ENCODE data around the gene GRIP2. TPM values are rescaled to one million over a fixed set of nuclear protein-coding genes. Genes with fewer than 3 reads are reported as not detected.
A peak's percentile ranks its signal among the peaks of the same experiment; 100 is the strongest.

Gene GRIP2
- total and polyA plus RNA-seq, 9 of the 15 experiments (the other 6 are each of a cell fraction or from before 2014, with no cell fraction given), result 0.01 TPM; not detected in 7

DNA sequence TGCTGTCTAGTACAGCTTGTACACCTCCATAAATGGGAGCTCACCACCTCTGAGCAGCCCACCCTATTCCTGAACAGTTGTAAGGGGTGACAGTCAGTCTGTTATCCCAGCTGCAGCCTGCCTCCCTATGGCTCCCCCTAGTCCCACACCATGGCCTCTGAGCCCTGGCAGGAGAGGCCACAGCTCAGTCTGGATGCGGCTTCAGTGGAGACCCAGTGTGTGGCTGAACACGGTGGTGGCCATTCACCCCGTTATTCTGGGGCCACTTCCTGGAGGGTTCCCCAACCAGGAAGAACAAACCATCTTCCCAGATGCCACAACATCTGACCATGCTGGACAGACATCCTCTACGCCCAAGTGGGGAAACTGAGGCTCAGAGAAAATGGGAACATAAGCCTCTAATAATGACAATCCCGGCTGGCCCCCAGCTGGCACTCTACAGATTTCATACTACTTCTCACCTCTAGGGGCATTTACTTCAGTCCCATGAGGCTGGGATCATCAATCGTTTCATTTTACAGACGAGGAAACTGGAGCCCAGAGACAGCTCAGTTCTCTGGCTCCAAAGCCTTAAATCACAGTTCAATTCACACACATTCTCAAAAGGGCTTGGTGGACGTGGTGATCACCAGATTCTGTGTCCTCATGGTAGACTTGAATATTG, 9.2 kb upstream of the GRIP2 start:
- DNase-seq (ENCODE audit: extremely low read depth in 1 of 4, low spot score in 3 of 4) (peak; percentile 18 to 70 (median 60)), ATAC-seq (peak; percentile 65), FAIRE-seq (peak; percentile 74)
- Histone ChIP-seq H3K27ac (ENCODE audit: extremely low read depth, low read depth, low read length) (no peak overlapping the region), H3K9me3 (replicated peaks; ENCODE audit: control insufficient read depth, insufficient read depth, low read depth, low read length) (no peaks in the 10 kb centered on the region), H2AFZ (ENCODE audit: low read depth, low read length) (no peak overlapping the region), H3K9me1 (ENCODE audit: control insufficient read depth, insufficient read depth, low read length) (no peaks in the 10 kb centered on the region), H3K4me2 (ENCODE audit: insufficient read depth, low read length) (no peak overlapping the region), H3K36me3 (ENCODE audit: control insufficient read depth, insufficient read depth, low read length) (no peaks in the 10 kb centered on the region), H4K20me1 (replicated peaks; ENCODE audit: control insufficient read depth, insufficient read depth, low read length) (peaks cover 20% of the 10 kb centered on the region), H3K4me3 (no peak overlapping the region), H3K27me3 (ENCODE audit: control insufficient read depth in 2 of 2, insufficient read depth in 2 of 2, low read length in 2 of 2) (peaks cover 16 to 70% of the 10 kb centered on the region in 2 experiments), H3K79me2 (ENCODE audit: control insufficient read depth, insufficient read depth, low read length) (no peaks in the 10 kb centered on the region), H3K9ac (ENCODE audit: insufficient read depth in 1 of 2, low read depth in 2 of 2, low read length in 2 of 2) (no peak overlapping the region), H3K4me1 (replicated peaks in 1 of 2; ENCODE audit: control insufficient read depth in 2 of 2, insufficient read depth in 2 of 2, low read length in 2 of 2) (peaks cover 0 to 10% of the 10 kb centered on the region in 2 experiments; a peak in 2 of 5 replicates)
- WGBS (ENCODE audit: insufficient coverage, low coverage, missing lambda C conversion rate), result 4% methylated on average over 8 of the region's 8 CpGs
- no TSS peak for BruUV-seq (replicated peaks)
- POLR2A ChIA-PET, result interaction anchor here (0.6 to 3.3 kb wide), 7 partner anchors 11 to 345 kb away, joined by 3 to 17 read pairs (median 4); no protein-coding TSS in a partner anchor
- intact Hi-C loops (cut with micrococcal nuclease) (loop anchor here (5.0 kb wide), 1 partner anchor 287 kb away; no protein-coding TSS in a partner anchor), in situ Hi-C loops (cut with MboI) (no loop called here)
- CTCF ChIA-PET (ENCODE audit: low intra/inter-chr PET ratio), result interaction anchor here (0.6 to 2.7 kb wide), 3 partner anchors 40 to 653 kb away, joined by 3 to 28 read pairs (median 3); no protein-coding TSS in a partner anchor
- TF ChIP-seq SOX6 (IDR thresholded peaks at IDR 0.05) (no peak), ZNF696 (CRISPR knock-in tag; conservative IDR thresholded peaks at IDR 0.05) (no peak), RAD21 (CRISPR knock-in tag; conservative IDR thresholded peaks at IDR 0.05 in 1 of 2, IDR thresholded peaks at IDR 0.05 in 1 of 2) (peak in 1 of 2 experiments; percentile 19; a peak in 1 of 4 replicates), CREBBP (IDR thresholded peaks at IDR 0.05; ENCODE audit: low read depth, low read length) (no peak), BRF1 (IDR thresholded peaks at IDR 0.05; ENCODE audit: borderline replicate concordance, extremely low read depth, insufficient read length) (no peak), CBFB (CRISPR knock-in tag; IDR thresholded peaks at IDR 0.05) (no peak), ZNF398 (CRISPR knock-in tag; IDR thresholded peaks at IDR 0.05) (no peak), POLR2H (tag; IDR thresholded peaks at IDR 0.05; ENCODE audit: low read depth) (no peak), RBM34 (IDR thresholded peaks at IDR 0.05; ENCODE audit: borderline replicate concordance, insufficient read depth, low read length) (no peak), ESRRB (CRISPR knock-in tag; IDR thresholded peaks at IDR 0.05; ENCODE audit: borderline replicate concordance) (no peak)
- TF ChIP-seq, protein P1, sequence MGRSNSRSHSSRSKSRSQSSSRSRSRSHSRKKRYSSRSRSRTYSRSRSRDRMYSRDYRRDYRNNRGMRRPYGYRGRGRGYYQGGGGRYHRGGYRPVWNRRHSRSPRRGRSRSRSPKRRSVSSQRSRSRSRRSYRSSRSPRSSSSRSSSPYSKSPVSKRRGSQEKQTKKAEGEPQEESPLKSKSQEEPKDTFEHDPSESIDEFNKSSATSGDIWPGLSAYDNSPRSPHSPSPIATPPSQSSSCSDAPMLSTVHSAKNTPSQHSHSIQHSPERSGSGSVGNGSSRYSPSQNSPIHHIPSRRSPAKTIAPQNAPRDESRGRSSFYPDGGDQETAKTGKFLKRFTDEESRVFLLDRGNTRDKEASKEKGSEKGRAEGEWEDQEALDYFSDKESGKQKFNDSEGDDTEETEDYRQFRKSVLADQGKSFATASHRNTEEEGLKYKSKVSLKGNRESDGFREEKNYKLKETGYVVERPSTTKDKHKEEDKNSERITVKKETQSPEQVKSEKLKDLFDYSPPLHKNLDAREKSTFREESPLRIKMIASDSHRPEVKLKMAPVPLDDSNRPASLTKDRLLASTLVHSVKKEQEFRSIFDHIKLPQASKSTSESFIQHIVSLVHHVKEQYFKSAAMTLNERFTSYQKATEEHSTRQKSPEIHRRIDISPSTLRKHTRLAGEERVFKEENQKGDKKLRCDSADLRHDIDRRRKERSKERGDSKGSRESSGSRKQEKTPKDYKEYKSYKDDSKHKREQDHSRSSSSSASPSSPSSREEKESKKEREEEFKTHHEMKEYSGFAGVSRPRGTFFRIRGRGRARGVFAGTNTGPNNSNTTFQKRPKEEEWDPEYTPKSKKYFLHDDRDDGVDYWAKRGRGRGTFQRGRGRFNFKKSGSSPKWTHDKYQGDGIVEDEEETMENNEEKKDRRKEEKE (IDR thresholded peaks at IDR 0.05; ENCODE audit: borderline replicate concordance in 1 of 2, control insufficient read depth in 1 of 2, low read depth in 2 of 2, low read length in 1 of 2), result no peak
- TF ChIP-seq, protein P2, sequence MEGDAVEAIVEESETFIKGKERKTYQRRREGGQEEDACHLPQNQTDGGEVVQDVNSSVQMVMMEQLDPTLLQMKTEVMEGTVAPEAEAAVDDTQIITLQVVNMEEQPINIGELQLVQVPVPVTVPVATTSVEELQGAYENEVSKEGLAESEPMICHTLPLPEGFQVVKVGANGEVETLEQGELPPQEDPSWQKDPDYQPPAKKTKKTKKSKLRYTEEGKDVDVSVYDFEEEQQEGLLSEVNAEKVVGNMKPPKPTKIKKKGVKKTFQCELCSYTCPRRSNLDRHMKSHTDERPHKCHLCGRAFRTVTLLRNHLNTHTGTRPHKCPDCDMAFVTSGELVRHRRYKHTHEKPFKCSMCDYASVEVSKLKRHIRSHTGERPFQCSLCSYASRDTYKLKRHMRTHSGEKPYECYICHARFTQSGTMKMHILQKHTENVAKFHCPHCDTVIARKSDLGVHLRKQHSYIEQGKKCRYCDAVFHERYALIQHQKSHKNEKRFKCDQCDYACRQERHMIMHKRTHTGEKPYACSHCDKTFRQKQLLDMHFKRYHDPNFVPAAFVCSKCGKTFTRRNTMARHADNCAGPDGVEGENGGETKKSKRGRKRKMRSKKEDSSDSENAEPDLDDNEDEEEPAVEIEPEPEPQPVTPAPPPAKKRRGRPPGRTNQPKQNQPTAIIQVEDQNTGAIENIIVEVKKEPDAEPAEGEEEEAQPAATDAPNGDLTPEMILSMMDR (IDR thresholded peaks at IDR 0.05 in 2 of 3, conservative IDR thresholded peaks at IDR 0.05 in 1 of 3; ENCODE audit: insufficient read depth in 2 of 3, low read depth in 1 of 3, low read length in 3 of 3), result peak; percentile 53 to 57 (median 53); a peak in 5 of 6 replicates

Data from K562 (cell line).